IMR-90 (cell line): ENCODE results near the gene PHB1. TPM values are rescaled to one million over a fixed set of nuclear protein-coding genes. Genes with fewer than 3 reads are reported as not detected.

Source experiments
- ATAC-seq: fragments of 200-7000 bp; cut with Tn5 transposase; 2 replicates; pipeline ENCODE4 v1.9.1; 2020; ENCODE audit warnings: low read depth, mild to moderate bottlenecking, moderate library complexity
- BruUV-seq: library from RNA; stranded (reverse); fragments of 400-500 nt; replicated peaks from 2 replicates; lab custom pipeline; 2021; lab: Mats Ljungman, UMichigan
- CTCF ChIA-PET: fragments of 300-600 bp; formaldehyde crosslinking; extraction: SDS; loops from one replicate; lab custom pipeline; 2021; ENCODE audit warnings: antibody characterized with exemption; lab: Yijun Ruan, JAX
- POLR2A ChIA-PET: fragments of 300-600 bp; sonication (Branson Sonifier 250); formaldehyde crosslinking; loops from one replicate; lab custom pipeline; 2022; ENCODE audit warnings: antibody characterized with exemption; ENCODE audit not compliant: unreplicated experiment; lab: Charles Lee
- DNase-seq: peaks from one replicate; pipeline ENCODE4 v3.0.0; 2013
- H2AFZ ChIP-seq: replicated peaks from 2 replicates; pipeline ENCODE3; 2013; ENCODE audit warnings: low read length, mild to moderate bottlenecking; ENCODE audit not compliant: poor library complexity
- H2AK5ac ChIP-seq: 2 replicates; pipeline ENCODE4 v1.6.1; 2013; ENCODE audit warnings: low read depth, low read length, inconsistent platforms
- H2AK9ac ChIP-seq: replicated peaks from 2 replicates; pipeline ENCODE3; 2013; ENCODE audit warnings: mild to moderate bottlenecking, low read depth, low read length, moderate library complexity; ENCODE audit not compliant: poor library complexity
- H2BK120ac ChIP-seq: 2 replicates; pipeline ENCODE4 v1.6.1; 2013; ENCODE audit warnings: low read depth, low read length, inconsistent platforms
- H2BK15ac ChIP-seq: 3 replicates; pipeline ENCODE4 v1.6.1; 2013; ENCODE audit warnings: low read depth, low read length, inconsistent platforms
- H2BK20ac ChIP-seq: 2 replicates; pipeline ENCODE4 v1.6.1; 2013; ENCODE audit warnings: low read depth, mild to moderate bottlenecking, inconsistent platforms, low read length, moderate library complexity
- H2BK5ac ChIP-seq: 2 replicates; pipeline ENCODE4 v1.6.1; 2013; ENCODE audit warnings: mild to moderate bottlenecking, low read depth, low read length, inconsistent platforms; ENCODE audit not compliant: poor library complexity, severe bottlenecking
- H3K14ac ChIP-seq: replicated peaks from 2 replicates; pipeline ENCODE4 v1.6.1; 2013; ENCODE audit warnings: low read depth, low read length, inconsistent platforms
- H3K18ac ChIP-seq: 2 replicates; pipeline ENCODE4 v1.6.1; 2013; ENCODE audit warnings: low read depth, low read length, control low read depth
- H3K23ac ChIP-seq: 2 replicates; pipeline ENCODE4 v1.6.1; 2013; ENCODE audit warnings: low read depth, low read length, inconsistent platforms
- H3K27ac ChIP-seq: 2 replicates; pipeline ENCODE4 v1.5.1; 2013; ENCODE audit warnings: mild to moderate bottlenecking, control low read depth, low read length; ENCODE audit not compliant: insufficient read depth
- H3K27me3 ChIP-seq: 2 replicates; pipeline ENCODE4 v1.6.1; 2013; ENCODE audit warnings: low read length; ENCODE audit not compliant: control insufficient read depth, insufficient read depth
- H3K36me3 ChIP-seq: 2 replicates; pipeline ENCODE4 v1.6.1; 2013; ENCODE audit warnings: low read length, mixed read lengths; ENCODE audit not compliant: control insufficient read depth, insufficient read depth
- H3K4ac ChIP-seq: 2 replicates; pipeline ENCODE4 v1.6.1; 2013; ENCODE audit warnings: low read depth, low read length, inconsistent platforms
- H3K4me1 ChIP-seq: 2 replicates; pipeline ENCODE4 v1.6.1; 2013; ENCODE audit warnings: low read length, mixed read lengths; ENCODE audit not compliant: control insufficient read depth, insufficient read depth
- H3K4me2 ChIP-seq: 2 replicates; pipeline ENCODE4 v1.6.1; 2013; ENCODE audit warnings: low read depth, mild to moderate bottlenecking, control low read depth, low read length, moderate library complexity
- H3K4me3 ChIP-seq: 2 replicates; pipeline ENCODE4 v1.5.1; 2013; ENCODE audit warnings: low read depth, mild to moderate bottlenecking, control low read depth, low read length, moderate library complexity; ENCODE audit not compliant: insufficient read depth
- H3K56ac ChIP-seq: 2 replicates; pipeline ENCODE4 v1.6.1; 2013; ENCODE audit warnings: low read length, inconsistent platforms; ENCODE audit not compliant: insufficient read depth; ENCODE audit errors: extremely low read depth
- H3K79me1 ChIP-seq, 2 experiments: 2 replicates each; pipeline ENCODE4 v1.6.1; 2013; ENCODE audit warnings: low read length in 2 of 2, inconsistent platforms in 1 of 2, low read depth in 1 of 2
- H3K9ac ChIP-seq: 2 replicates; pipeline ENCODE4 v1.6.1; 2013; ENCODE audit warnings: low read depth, low read length, control low read depth
- H3K9me1 ChIP-seq: 2 replicates; pipeline ENCODE4 v1.6.1; 2013; ENCODE audit warnings: low read length, inconsistent platforms; ENCODE audit not compliant: insufficient read depth
- H3K9me3 ChIP-seq: 2 replicates; pipeline ENCODE4 v1.6.1; 2013; ENCODE audit warnings: low read length; ENCODE audit not compliant: control insufficient read depth, insufficient read depth
- H4K20me1 ChIP-seq: 2 replicates; pipeline ENCODE4 v1.6.1; 2013; ENCODE audit warnings: low read length, inconsistent platforms; ENCODE audit not compliant: insufficient read depth
- H4K5ac ChIP-seq: 2 replicates; pipeline ENCODE4 v1.6.1; 2013; ENCODE audit warnings: mild to moderate bottlenecking, low read depth, low read length, control low read depth
- H4K8ac ChIP-seq, 2 experiments: 2 replicates each; pipeline ENCODE4 v1.6.1; 2013; ENCODE audit warnings: low read depth in 2 of 2, low read length in 2 of 2, control low read depth in 1 of 2, inconsistent platforms in 1 of 2
- H4K91ac ChIP-seq: 2 replicates; pipeline ENCODE4 v1.6.1; 2013; ENCODE audit warnings: low read depth, low read length, inconsistent platforms; ENCODE audit not compliant: insufficient read depth
- CTCF ChIP-seq: conservative IDR thresholded peaks from 2 replicates; pipeline ENCODE4 v1.5.1; 2012; ENCODE audit warnings: mild to moderate bottlenecking, low read depth, low read length, improper control_type of control experiment
- MAFK ChIP-seq: IDR thresholded peaks from 2 replicates; pipeline ENCODE4 v1.6.1; 2012; ENCODE audit warnings: low read depth, low read length, improper control_type of control experiment
- RAD21 ChIP-seq: IDR thresholded peaks from 2 replicates; pipeline ENCODE4 v1.6.1; 2012; ENCODE audit warnings: low read length, improper control_type of control experiment
- SMC3 ChIP-seq: fragments of 150-350 bp; IDR thresholded peaks from 2 replicates; pipeline ENCODE4 v1.6.1; 2016; ENCODE audit warnings: low read depth, mild to moderate bottlenecking, antibody characterized with exemption, low read length, moderate library complexity
- WGBS, 2 experiments: methylation state at CpG; one replicate each; pipeline versions ENCODE4 v1.1.5 to v1.1.7; 2013; ENCODE audit warnings: missing lambda C conversion rate in 2 of 2; ENCODE audit not compliant: insufficient read length in 1 of 2; ENCODE audit errors: extremely low coverage in 2 of 2; 5-methylcytosine and 5-hydroxymethylcytosine counted together
- dilution Hi-C: fragments of 300-500 bp; cut with HindIII; formaldehyde crosslinking; loops from one replicate; pipeline ENCODE4 v1.14.3; 2018; ENCODE audit warnings: low sequenced_read_pairs; ENCODE audit not compliant: unreplicated experiment
- in situ Hi-C: fragments of 300-500 bp; cut with MboI; formaldehyde crosslinking; loops from 3 replicates; pipeline ENCODE4 v1.14.3; 2019; ENCODE audit warnings: low sequenced_read_pairs, inconsistent platforms, mixed read lengths
- intact Hi-C: fragments of 100-400 bp; cut with micrococcal nuclease; formaldehyde crosslinking; loops from 2 replicates; pipeline ENCODE4 v1.10.0; 2022
- polyA plus RNA-seq, 3 experiments: library from polyadenylated mRNA; depleted of rRNA; stranded (reverse); fragments of >200 nt; gene quantifications; 2 replicates each; pipeline ENCODE4 v1.2.3, GENCODE V29; 2012; ENCODE audit warnings: low replicate concordance in 1 of 3
- total RNA-seq: library from RNA; depleted of rRNA; stranded (reverse); fragments of >200 nt; gene quantifications from 2 replicates; pipeline ENCODE4 v1.2.3, GENCODE V29; 2012

Gene PHB1
- total and polyA plus RNA-seq, 2 of the 4 experiments (the other 2 are of a cell fraction): 283 to 294 TPM

- DNase-seq (no peak), ATAC-seq (no peak)
- Histone ChIP-seq H4K20me1 (no peaks in the 10 kb centered on the region), H3K27me3 (peaks cover 4% of the 10 kb centered on the region; the same call in 1 of the 2 replicates), H3K23ac (no peak overlapping the region), H3K79me1 (no peaks in the 10 kb centered on the region), H3K4ac (no peak overlapping the region), H3K18ac (no peak overlapping the region), H3K9me1 (no peaks in the 10 kb centered on the region), H2AK5ac (no peak overlapping the region), H3K27ac (no peak overlapping the region), H3K9me3 (no peaks in the 10 kb centered on the region), H3K56ac (no peak overlapping the region), H3K4me3 (no peak overlapping the region), H2AK9ac (no peak overlapping the region), H2BK120ac (no peak overlapping the region), H3K4me2 (no peak overlapping the region), H2BK20ac (no peak overlapping the region), H3K14ac (no peak overlapping the region), H2AFZ (no peak overlapping the region), H4K91ac (no peak overlapping the region), H3K4me1 (no peaks in the 10 kb centered on the region), H2BK15ac (no peak overlapping the region), H2BK5ac (no peak overlapping the region), H4K5ac (no peak overlapping the region), H4K8ac (no peak overlapping the region), H3K9ac (no peak overlapping the region), H3K36me3 (no peaks in the 10 kb centered on the region)
- in situ Hi-C loops (no loop called here), intact Hi-C loops (no loop called here), dilution Hi-C loops (no loop called here)
- CTCF ChIA-PET: no interaction called here
- WGBS, 2 experiments: no CpG with 5 or more reads among the region's 7 CpGs
- TF ChIP-seq RAD21 (no peak), SMC3 (no peak), MAFK (no peak), CTCF (no peak)
- BruUV-seq: no TSS peak
- POLR2A ChIA-PET: no interaction called here
These were observed 32.1 kb downstream of the PHB1 start for GRCh38 chr17:49382556-49382955.
